HG03159 (cell line): Measurements from ENCODE around the gene TCOF1.

Experiments used
- ATAC-seq: cut with Tn5 transposase; IDR thresholded peaks from one replicate; pipeline ENCODE4 v1.9.1; 2021; ENCODE audit warnings: mild to moderate bottlenecking, moderate library complexity; ENCODE audit not compliant: unreplicated experiment

Gene TCOF1

GRCh38 chr5:150401376-150402228 is 44.1 kb downstream of the TCOF1 start:
- ATAC-seq: no peak

GRCh38 chr5:150402229-150402773 is 44.8 kb downstream of the TCOF1 start:
- no peak for ATAC-seq

GRCh38 chr5:150402901-150403342 is 45.4 kb downstream of the TCOF1 start:
- ATAC-seq: no peak

GRCh38 chr5:150404121-150404520 is 46.6 kb downstream of the TCOF1 start:
- no peak for ATAC-seq

GRCh38 chr5:150404535-150404934 is 47.0 kb downstream of the TCOF1 start:
- no peak for ATAC-seq

GRCh38 chr5:150404941-150405816 is 47.7 kb downstream of the TCOF1 start:
- no peak for ATAC-seq

GRCh38 chr5:150406103-150406722 is 48.7 kb downstream of the TCOF1 start:
- no peak for ATAC-seq

GRCh38 chr5:150406723-150407095 is 49.2 kb downstream of the TCOF1 start:
- ATAC-seq: no peak

GRCh38 chr5:150407096-150407720 is 49.7 kb downstream of the TCOF1 start:
- ATAC-seq: no peak

- ATAC-seq: no peak
Observed at GRCh38 chr5:150408231-150408943, 50.9 kb downstream of the TCOF1 start.

GRCh38 chr5:150409638-150410523 is 52.4 kb downstream of the TCOF1 start:
- ATAC-seq: no peak

- ATAC-seq: peak; percentile 16
Observed at GRCh38 chr5:150410524-150411244, 53.2 kb downstream of the TCOF1 start.

GRCh38 chr5:150411245-150411979 is 53.9 kb downstream of the TCOF1 start:
- ATAC-seq: no peak

GRCh38 chr5:150412319-150413175 is 55.0 kb downstream of the TCOF1 start, which contains the start of gene CD74:
Gene CD74, minus strand, starts transcription at chr5:150412910. Its CDS starts 161 bp downstream, at chr5:150412749.
- ATAC-seq: peak; percentile 70

- ATAC-seq: no peak
Observed at GRCh38 chr5:150413176-150413901, 55.8 kb downstream of the TCOF1 start.
